Ovary (tissue), 3 donors: ENCODE results near the gene SLC9A9.

Source experiments
- EP300 ChIP-seq: sonication (generic); formaldehyde crosslinking; IDR thresholded peaks from one replicate; pipeline ENCODE4 v1.6.1; 2017; ENCODE audit warnings: antibody characterized with exemption
- TF ChIP-seq, protein P1 (sequence below), 3 donors: fragments of 450-650 bp in 2 of 3; fragments of 200-600 bp in 1 of 3; IDR thresholded peaks; one replicate each; pipeline versions ENCODE4 v1.5.1 to v1.8.0; 2016 to 2022; ENCODE audit warnings: antibody characterized with exemption in 3 of 3, mild to moderate bottlenecking in 1 of 3
- donor health status: DM: no; HTN: no; CAD: no.

DNA sequence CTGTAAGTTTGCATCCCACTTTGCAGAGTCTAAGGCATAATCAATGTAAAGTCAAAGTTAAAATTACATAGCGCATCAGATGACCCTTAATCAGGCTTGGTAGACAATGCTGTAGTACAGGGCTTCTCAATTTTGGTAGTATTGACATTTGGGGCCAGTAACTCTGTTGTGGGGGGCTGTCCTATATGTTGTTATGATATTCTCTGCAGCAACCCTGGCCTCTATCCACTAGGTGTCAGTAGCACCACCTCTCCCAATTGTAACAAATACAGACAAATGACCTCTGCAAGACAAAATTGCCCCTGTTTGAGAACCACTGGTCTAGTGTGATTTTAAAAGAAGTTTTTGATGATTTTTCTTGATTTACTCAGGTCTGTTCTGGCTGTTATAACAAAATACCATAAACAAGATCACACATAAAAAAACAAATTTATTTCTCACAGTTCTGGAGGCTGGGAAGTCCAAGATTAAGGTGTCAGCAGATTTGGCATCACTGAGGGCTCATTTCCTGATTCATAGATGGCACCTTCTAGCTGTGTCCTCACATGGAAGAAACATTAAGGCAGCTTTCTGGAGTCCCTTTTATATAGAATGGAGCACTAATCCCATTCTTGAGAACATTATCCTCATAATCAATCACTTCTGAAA, 37.6 kb upstream of the SLC9A9 start:
- TF ChIP-seq EP300: no peak
- TF ChIP-seq, protein P1, sequence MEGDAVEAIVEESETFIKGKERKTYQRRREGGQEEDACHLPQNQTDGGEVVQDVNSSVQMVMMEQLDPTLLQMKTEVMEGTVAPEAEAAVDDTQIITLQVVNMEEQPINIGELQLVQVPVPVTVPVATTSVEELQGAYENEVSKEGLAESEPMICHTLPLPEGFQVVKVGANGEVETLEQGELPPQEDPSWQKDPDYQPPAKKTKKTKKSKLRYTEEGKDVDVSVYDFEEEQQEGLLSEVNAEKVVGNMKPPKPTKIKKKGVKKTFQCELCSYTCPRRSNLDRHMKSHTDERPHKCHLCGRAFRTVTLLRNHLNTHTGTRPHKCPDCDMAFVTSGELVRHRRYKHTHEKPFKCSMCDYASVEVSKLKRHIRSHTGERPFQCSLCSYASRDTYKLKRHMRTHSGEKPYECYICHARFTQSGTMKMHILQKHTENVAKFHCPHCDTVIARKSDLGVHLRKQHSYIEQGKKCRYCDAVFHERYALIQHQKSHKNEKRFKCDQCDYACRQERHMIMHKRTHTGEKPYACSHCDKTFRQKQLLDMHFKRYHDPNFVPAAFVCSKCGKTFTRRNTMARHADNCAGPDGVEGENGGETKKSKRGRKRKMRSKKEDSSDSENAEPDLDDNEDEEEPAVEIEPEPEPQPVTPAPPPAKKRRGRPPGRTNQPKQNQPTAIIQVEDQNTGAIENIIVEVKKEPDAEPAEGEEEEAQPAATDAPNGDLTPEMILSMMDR (IDR thresholded peaks at IDR 0.05): peak in 2 of 3 donors; percentile 10 to 25
